Measurements from ENCODE around the gene SIRT3.
"Not testable (repeated sequence)": the region's sequence is repeated elsewhere in the genome, so short reads cannot be mapped to it uniquely, and the experiment has no call there.

SIRT3 gene

GRCh38 chr11:250274-250673, 14.1 kb upstream of the SIRT3 start:
- DNase-seq (ENCODE audit: low spot score) = no peak
- TF ChIP-seq, protein P1, sequence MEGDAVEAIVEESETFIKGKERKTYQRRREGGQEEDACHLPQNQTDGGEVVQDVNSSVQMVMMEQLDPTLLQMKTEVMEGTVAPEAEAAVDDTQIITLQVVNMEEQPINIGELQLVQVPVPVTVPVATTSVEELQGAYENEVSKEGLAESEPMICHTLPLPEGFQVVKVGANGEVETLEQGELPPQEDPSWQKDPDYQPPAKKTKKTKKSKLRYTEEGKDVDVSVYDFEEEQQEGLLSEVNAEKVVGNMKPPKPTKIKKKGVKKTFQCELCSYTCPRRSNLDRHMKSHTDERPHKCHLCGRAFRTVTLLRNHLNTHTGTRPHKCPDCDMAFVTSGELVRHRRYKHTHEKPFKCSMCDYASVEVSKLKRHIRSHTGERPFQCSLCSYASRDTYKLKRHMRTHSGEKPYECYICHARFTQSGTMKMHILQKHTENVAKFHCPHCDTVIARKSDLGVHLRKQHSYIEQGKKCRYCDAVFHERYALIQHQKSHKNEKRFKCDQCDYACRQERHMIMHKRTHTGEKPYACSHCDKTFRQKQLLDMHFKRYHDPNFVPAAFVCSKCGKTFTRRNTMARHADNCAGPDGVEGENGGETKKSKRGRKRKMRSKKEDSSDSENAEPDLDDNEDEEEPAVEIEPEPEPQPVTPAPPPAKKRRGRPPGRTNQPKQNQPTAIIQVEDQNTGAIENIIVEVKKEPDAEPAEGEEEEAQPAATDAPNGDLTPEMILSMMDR (IDR thresholded peaks at IDR 0.05; ENCODE audit: extremely low read depth, missing control alignments) = no peak

DNA sequence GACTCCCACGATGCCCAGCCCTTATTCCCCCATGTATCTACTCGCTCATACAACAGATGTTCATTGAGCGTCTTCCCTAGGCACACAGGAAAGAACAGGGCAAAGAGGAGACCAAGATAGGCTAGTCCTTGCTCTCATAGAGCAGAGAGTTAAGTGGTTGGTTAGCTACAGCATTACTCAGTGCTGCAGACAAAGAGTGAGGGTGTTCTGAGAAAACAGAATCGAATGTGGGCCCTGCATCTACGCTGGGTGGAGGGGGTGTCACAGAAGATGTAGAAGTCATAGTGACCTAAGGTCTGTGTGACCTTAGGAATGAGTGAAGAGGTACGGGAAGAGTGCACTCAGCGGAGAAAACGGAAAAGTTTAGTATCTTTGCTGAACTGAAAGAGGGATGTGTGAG, 12.9 kb upstream of the SIRT3 start:
- no peak for DNase-seq (ENCODE audit: low spot score)
- TF ChIP-seq, protein P1 (IDR thresholded peaks at IDR 0.05; ENCODE audit: extremely low read depth, missing control alignments) = no peak

GRCh38 chr11:244376-244775, 8.2 kb upstream of the SIRT3 start:
- DNase-seq (ENCODE audit: low spot score) = no peak
- TF ChIP-seq, protein P1 (IDR thresholded peaks at IDR 0.05; ENCODE audit: extremely low read depth, missing control alignments) = no peak

GRCh38 chr11:241634-242033, 5.5 kb upstream of the SIRT3 start:
- no peak for DNase-seq (ENCODE audit: low spot score)
- TF ChIP-seq, protein P1 (IDR thresholded peaks at IDR 0.05; ENCODE audit: extremely low read depth, missing control alignments) = no peak

GRCh38 chr11:240315-240714, 4.2 kb upstream of the SIRT3 start:
- DNase-seq (ENCODE audit: low spot score) = no peak
- TF ChIP-seq, protein P1 (IDR thresholded peaks at IDR 0.05; ENCODE audit: extremely low read depth, missing control alignments) = no peak

GRCh38 chr11:238346-238745, 2.2 kb upstream of the SIRT3 start:
- not testable (repeated sequence) for DNase-seq (ENCODE audit: low spot score)

- TF ChIP-seq, protein P1 (IDR thresholded peaks at IDR 0.05; ENCODE audit: extremely low read depth, missing control alignments) = no peak
- DNase-seq (ENCODE audit: low spot score) = peak; percentile 95
Measured at GRCh38 chr11:236774-237767, 929 bp upstream of the SIRT3 start, which contains the start of gene PSMD13. TSS of gene PSMD13 (plus strand) at chr11:236976. CDS start at chr11:237050, 74 bp downstream.

Data from GM20000 (cell line).